GM06990 (cell line): ENCODE results near the gene VPS51.

Source experiments
- DNase-seq: peaks from one replicate; pipeline ENCODE4 v3.0.0-alpha.2; 2011; ENCODE audit not compliant: insufficient read length; ENCODE audit errors: extremely low read depth
- H3K27me3 ChIP-seq: replicated peaks from 2 replicates; pipeline ENCODE4 v1.6.0; 2011; ENCODE audit warnings: low read length; ENCODE audit not compliant: control insufficient read depth, insufficient read depth
- H3K36me3 ChIP-seq: 2 replicates; pipeline ENCODE4 v1.5.1; 2011; ENCODE audit warnings: low read length; ENCODE audit not compliant: control insufficient read depth, insufficient read depth
- H3K4me3 ChIP-seq: replicated peaks from 2 replicates; pipeline ENCODE4 v1.5.1; 2011; ENCODE audit warnings: low read depth, mild to moderate bottlenecking, control low read depth, low read length
- TF ChIP-seq, protein P1 (sequence below): IDR thresholded peaks from 2 replicates; pipeline ENCODE4 v1.5.1; 2011; ENCODE audit warnings: low read length, control low read depth, mild to moderate bottlenecking, inconsistent platforms; ENCODE audit not compliant: insufficient read depth, poor library complexity, severe bottlenecking

Gene VPS51

DNA sequence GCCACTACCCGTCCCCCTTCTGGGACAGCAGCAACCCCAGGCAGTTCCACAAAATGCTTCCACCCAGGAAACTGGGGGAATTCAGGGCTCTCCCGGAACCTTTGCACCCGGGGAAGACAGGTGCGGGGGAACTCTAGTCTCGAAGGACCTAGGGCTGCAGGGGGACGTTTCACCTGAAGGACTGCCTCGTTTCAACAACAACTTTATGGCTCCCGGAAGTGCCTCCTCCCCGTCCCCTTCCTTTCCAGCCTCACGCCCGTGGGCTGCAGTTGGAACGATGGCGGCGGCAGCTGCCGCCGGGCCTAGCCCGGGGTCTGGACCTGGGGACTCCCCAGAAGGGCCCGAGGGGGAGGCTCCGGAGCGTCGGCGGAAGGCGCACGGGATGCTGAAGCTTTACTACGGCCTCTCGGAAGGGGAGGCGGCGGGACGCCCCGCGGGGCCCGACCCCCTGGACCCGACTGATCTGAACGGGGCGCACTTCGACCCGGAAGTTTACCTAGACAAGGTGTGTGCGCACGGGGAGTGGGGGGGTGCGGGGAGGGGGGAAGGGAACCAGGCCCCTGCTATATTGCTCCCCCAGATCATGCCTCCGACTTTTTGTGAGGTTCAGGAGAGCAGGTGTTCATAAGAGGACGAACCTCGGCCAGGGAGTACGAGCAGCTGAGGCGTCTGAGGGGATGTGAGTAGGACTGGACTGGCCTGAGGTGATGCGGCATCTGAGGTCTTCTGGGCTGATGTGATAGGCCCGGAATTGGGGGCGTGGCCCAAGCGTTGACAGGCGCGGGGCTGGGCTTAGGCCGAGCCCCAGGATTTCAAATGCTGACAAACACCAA, at the start of gene VPS51:
Gene VPS51 (plus strand): TSS at position 241 of the 833 bp plus-strand sequence. CDS start 37 bp downstream, at position 278.
- DNase-seq, result peak; percentile 86
- Histone ChIP-seq H3K36me3 (peaks cover 3% of the 10 kb centered on the region), H3K4me3 (peak within 1 kb of the TSS; percentile 76), H3K27me3 (no peaks in the 10 kb centered on the region)
- TF ChIP-seq, protein P1, sequence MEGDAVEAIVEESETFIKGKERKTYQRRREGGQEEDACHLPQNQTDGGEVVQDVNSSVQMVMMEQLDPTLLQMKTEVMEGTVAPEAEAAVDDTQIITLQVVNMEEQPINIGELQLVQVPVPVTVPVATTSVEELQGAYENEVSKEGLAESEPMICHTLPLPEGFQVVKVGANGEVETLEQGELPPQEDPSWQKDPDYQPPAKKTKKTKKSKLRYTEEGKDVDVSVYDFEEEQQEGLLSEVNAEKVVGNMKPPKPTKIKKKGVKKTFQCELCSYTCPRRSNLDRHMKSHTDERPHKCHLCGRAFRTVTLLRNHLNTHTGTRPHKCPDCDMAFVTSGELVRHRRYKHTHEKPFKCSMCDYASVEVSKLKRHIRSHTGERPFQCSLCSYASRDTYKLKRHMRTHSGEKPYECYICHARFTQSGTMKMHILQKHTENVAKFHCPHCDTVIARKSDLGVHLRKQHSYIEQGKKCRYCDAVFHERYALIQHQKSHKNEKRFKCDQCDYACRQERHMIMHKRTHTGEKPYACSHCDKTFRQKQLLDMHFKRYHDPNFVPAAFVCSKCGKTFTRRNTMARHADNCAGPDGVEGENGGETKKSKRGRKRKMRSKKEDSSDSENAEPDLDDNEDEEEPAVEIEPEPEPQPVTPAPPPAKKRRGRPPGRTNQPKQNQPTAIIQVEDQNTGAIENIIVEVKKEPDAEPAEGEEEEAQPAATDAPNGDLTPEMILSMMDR, result no peak

DNA sequence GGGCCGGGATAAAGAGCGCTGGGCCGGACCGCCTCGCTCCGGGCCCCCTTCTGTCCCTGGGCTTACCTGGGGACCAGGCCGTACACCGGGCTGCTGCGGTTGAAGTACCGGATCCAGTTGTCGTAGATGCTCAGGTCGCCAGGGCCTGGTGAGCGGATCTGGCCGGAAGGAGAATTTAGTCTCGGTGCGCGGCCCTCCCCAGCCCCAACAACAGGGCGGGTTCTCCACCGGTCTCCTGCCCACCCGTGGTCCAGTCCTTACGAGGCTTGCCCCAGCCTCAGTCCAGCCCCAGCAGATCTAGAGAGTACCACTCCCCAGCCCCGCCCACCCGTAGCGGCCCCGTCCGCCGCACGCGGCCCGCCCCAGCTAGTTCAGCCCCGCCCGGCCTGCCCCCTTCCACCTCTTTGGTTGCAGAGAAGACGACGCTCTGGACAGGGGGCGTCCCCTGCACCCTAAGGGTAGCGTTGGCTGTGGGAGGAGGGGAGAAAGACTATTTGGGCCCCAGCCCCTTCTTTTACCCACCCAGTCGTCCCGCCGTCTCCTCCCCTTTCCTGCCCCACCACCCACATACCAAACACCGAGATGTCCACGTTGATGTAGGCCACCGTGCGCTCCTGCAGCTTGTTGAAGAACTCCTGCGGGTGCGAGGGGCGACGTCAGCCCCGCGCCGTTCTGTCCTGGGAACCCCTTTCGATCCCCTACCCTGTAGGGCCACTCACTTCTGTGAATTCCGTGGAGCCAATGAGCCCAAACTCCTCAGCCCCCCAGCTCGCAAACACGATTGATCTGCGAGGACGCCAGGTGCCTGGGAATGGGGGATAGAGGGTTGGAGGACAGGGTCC, 48.2 kb upstream of the VPS51 start:
- TF ChIP-seq, protein P1, result no peak
- H3K36me3 ChIP-seq, result peaks cover 9% of the 10 kb centered on the region
- DNase-seq, result no peak
- no peaks in the 10 kb centered on the region for H3K27me3 ChIP-seq
- H3K4me3 ChIP-seq, result peak overlapping the region; percentile 17

DNA sequence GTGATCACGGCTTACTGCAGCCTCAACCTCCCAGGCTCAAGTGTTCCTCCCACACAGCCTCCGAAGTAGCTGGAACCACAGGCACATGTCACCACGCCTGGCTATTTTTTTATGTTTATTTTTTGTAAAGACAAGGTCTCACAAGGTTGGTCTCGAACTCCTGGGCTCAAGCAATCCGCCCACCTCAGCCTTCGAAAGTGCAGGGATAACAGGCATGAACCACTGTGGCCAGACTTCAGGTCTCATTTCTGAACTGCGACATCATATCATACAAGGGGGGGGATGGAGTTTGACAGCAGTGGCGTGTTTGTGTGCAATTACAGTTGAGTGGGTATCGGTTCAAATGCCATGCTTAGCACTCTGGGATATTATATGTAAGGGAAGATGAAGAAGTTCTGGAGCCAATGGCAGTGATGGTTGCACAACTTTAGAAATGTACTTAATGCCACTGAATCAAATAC, 44.6 kb upstream of the VPS51 start:
- no peak for DNase-seq
- Histone ChIP-seq H3K4me3 (no peak overlapping the region), H3K27me3 (no peaks in the 10 kb centered on the region), H3K36me3 (no peaks in the 10 kb centered on the region)
- TF ChIP-seq, protein P1, result no peak

DNA sequence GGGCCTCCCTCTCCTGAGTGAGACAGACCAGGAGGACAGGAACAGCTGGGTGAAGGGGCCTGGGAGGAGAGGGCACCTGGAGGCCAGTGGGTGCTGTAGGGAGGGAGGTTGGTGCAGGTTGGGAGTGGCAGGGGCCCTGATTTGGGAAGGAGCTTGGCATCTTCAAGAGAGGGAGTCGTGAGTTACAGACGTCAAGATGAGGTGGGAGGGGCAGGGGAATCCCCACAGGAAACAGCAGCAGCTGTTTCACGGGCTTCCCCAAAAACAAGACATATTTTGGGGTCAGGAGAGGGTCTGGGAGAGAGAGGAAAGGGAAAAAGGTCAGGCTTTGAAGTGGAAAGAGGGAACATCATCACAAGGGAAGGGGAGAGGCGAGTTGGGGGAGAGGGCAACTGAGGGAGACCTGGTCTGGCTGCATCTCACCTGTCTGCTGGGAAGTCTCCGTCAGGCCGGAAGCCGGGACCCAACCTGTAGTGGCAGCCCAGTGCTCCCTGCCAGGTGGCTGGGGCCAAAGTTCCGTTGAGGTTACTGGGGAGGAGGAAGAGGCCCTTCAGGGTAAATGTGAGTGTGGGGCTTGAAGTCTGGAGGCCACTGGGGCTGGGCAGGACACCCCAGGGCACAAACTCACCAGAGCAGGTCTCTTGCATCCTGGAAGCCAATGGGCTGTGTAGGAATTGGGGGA, 42.0 kb upstream of the VPS51 start:
- TF ChIP-seq, protein P1, result no peak
- Histone ChIP-seq H3K27me3 (no peaks in the 10 kb centered on the region), H3K36me3 (no peaks in the 10 kb centered on the region), H3K4me3 (no peak overlapping the region)
- DNase-seq, result no peak

DNA sequence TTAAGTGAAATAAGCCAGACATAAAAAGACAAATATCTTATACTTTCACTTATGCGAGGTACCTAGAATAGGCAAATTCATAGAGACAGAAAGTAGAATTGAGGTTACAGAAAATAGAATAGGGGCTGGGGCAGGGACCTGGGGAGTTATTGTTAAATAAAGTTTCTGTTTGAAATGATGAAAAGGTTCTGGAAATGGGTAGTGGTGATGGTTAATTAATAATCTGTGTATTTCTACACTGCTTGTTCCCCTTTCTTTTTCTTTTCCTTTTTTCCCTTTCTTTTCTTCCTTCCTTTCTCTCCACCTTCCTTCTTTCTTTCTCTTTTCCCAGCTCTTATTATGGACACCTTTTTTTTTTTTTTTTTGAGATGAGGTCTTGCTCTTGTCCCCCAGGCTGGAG, 40.5 kb upstream of the VPS51 start:
- Histone ChIP-seq H3K36me3 (no peaks in the 10 kb centered on the region), H3K27me3 (no peaks in the 10 kb centered on the region), H3K4me3 (no peak overlapping the region)
- TF ChIP-seq, protein P1, result no peak
- no peak for DNase-seq
